H1 (cell line): ENCODE data around the gene TAF8. TPM values are rescaled to one million over a fixed set of nuclear protein-coding genes. Genes with fewer than 3 reads are reported as not detected.

Experiments used
- CHD7 ChIP-seq: fragments of 300-600 bp; sonication (generic); IDR thresholded peaks from 2 replicates; pipeline ENCODE4 v1.7.1; 2012; ENCODE audit warnings: low read length, moderate library complexity, mild to moderate bottlenecking, inconsistent platforms; ENCODE audit not compliant: insufficient replicate concordance
- polyA plus RNA-seq, 7 experiments: library from polyadenylated mRNA; depleted of rRNA in 3 of 7; stranded (reverse) in 5 of 7; unstranded in 2 of 7; fragments of >200 nt in 5 of 7; fragments of 200-250 nt in 2 of 7; gene quantifications; 1 replicate in 5 of 7; 2 replicates in 1 of 7; 4 replicates in 1 of 7; pipeline versions ENCODE4 v1.2.1 to v1.2.3, GENCODE V29; 2011 to 2013; ENCODE audit warnings: missing spikeins in 2 of 7, mixed read lengths in 2 of 7
- total RNA-seq: library from RNA; stranded (reverse); fragmentation: NEBNext Ultra II Directional; extraction: Animal tissue kit (Norgen Biotek cat#: 25700); gene quantifications from 2 replicates; pipeline ENCODE4 v1.2.1, GENCODE V29; 2021

The TAF8 gene
- total and polyA plus RNA-seq, 2 of the 8 experiments (the other 6 are each of a cell fraction or from before 2014, with no cell fraction given) = 32.2 to 34.0 TPM

- no peak for TF ChIP-seq CHD7
Observed at GRCh38 chr6:42047213-42047590, 3.1 kb upstream of the TAF8 start (continued).
